ENCODE data around the gene ATAT1. TPM values are rescaled to one million over a fixed set of nuclear protein-coding genes. Genes with fewer than 3 reads are reported as not detected.

Gene ATAT1
- total and polyA plus RNA-seq, 2 of the 4 experiments (the other 2 are of a cell fraction), result 5.6 to 15.5 TPM

GRCh38 chr6:30625511-30625910 lies 1.2 kb upstream of the ATAT1 start:
- Histone ChIP-seq H3K9me3 (ENCODE audit: control insufficient read depth, insufficient read depth, low read length) (no peaks in the 10 kb centered on the region), H4K91ac (ENCODE audit: insufficient read depth, low read depth, low read length) (no peak overlapping the region), H3K9me1 (ENCODE audit: insufficient read depth, low read length) (peaks cover 8% of the 10 kb centered on the region; the same call in 1 of the 2 replicates), H4K20me1 (ENCODE audit: insufficient read depth, low read length) (no peaks in the 10 kb centered on the region; the same call in 1 of the 2 replicates), H3K4me1 (ENCODE audit: control insufficient read depth, insufficient read depth, low read length) (peaks cover 5% of the 10 kb centered on the region), H4K5ac (ENCODE audit: low read depth, low read length) (no peak overlapping the region), H2BK15ac (ENCODE audit: low read depth, low read length) (no peak overlapping the region), H3K4me2 (ENCODE audit: low read depth, low read length) (no peak overlapping the region), H3K4me3 (ENCODE audit: insufficient read depth, low read depth, low read length) (no peak overlapping the region), H2AFZ (replicated peaks; ENCODE audit: low read length, poor library complexity) (no peak overlapping the region), H2AK5ac (ENCODE audit: low read depth, low read length) (no peak overlapping the region), H3K14ac (replicated peaks; ENCODE audit: low read depth, low read length) (no peak overlapping the region), H3K18ac (ENCODE audit: low read depth, low read length) (no peak overlapping the region), H3K56ac (ENCODE audit: extremely low read depth, insufficient read depth, low read length) (no peak overlapping the region), H2BK5ac (ENCODE audit: low read depth, low read length, poor library complexity, severe bottlenecking) (no peak overlapping the region), H2AK9ac (replicated peaks; ENCODE audit: low read depth, low read length, poor library complexity) (no peak overlapping the region), H3K27ac (ENCODE audit: insufficient read depth, low read length) (no peak overlapping the region), H3K23ac (ENCODE audit: low read depth, low read length) (no peak overlapping the region), H2BK20ac (ENCODE audit: low read depth, low read length) (no peak overlapping the region), H3K79me1 (ENCODE audit: low read depth in 1 of 2, low read length in 2 of 2) (peaks cover 20 to 31% of the 10 kb centered on the region in 2 experiments), H3K36me3 (ENCODE audit: control insufficient read depth, insufficient read depth, low read length) (peaks cover 44% of the 10 kb centered on the region), H2BK120ac (ENCODE audit: low read depth, low read length) (no peak overlapping the region), H4K8ac (ENCODE audit: low read depth in 2 of 2, low read length in 2 of 2) (no peak overlapping the region), H3K4ac (ENCODE audit: low read depth, low read length) (no peak overlapping the region), H3K27me3 (ENCODE audit: control insufficient read depth, insufficient read depth, low read length) (no peaks in the 10 kb centered on the region), H3K9ac (ENCODE audit: low read depth, low read length) (no peak overlapping the region)
- no TSS peak for BruUV-seq (replicated peaks)
- ATAC-seq (ENCODE audit: low read depth) (no peak), DNase-seq (no peak)
- WGBS, 2 experiments (ENCODE audit: extremely low coverage in 2 of 2, insufficient read length in 1 of 2), result no CpG with 5 or more reads among the region's 8 CpGs
- TF ChIP-seq ELK1 (IDR thresholded peaks at IDR 0.05; ENCODE audit: borderline replicate concordance, low read depth, low read length), result no peak
- TF ChIP-seq BHLHE40 (IDR thresholded peaks at IDR 0.05; ENCODE audit: low read depth, low read length), result no peak
- no peak for TF ChIP-seq RCOR1 (IDR thresholded peaks at IDR 0.05; ENCODE audit: insufficient replicate concordance, low read length)
- no peak for TF ChIP-seq CTCF (conservative IDR thresholded peaks at IDR 0.05; ENCODE audit: low read depth, low read length)
- no peak for TF ChIP-seq MAZ (IDR thresholded peaks at IDR 0.05; ENCODE audit: borderline replicate concordance, low read depth, low read length)
- TF ChIP-seq SMC3 (IDR thresholded peaks at IDR 0.05; ENCODE audit: low read depth, low read length), result no peak
- TF ChIP-seq FOS (IDR thresholded peaks at IDR 0.05; ENCODE audit: low read depth, low read length), result no peak
- no peak for TF ChIP-seq MXI1 (IDR thresholded peaks at IDR 0.05; ENCODE audit: borderline replicate concordance, low read depth, low read length)
- TF ChIP-seq CEBPB (IDR thresholded peaks at IDR 0.05; ENCODE audit: low read depth, low read length), result no peak
- TF ChIP-seq RAD21 (IDR thresholded peaks at IDR 0.05; ENCODE audit: low read length), result no peak
- TF ChIP-seq USF2 (IDR thresholded peaks at IDR 0.05; ENCODE audit: low read depth, low read length), result no peak
- no peak for TF ChIP-seq POLR2A (IDR thresholded peaks at IDR 0.05; ENCODE audit: low read depth, low read length)
- no peak for TF ChIP-seq RFX5 (IDR thresholded peaks at IDR 0.05; ENCODE audit: low read depth, low read length)
- TF ChIP-seq MAFK (IDR thresholded peaks at IDR 0.05; ENCODE audit: low read depth, low read length), result no peak
- no peak for TF ChIP-seq CHD1 (IDR thresholded peaks at IDR 0.05; ENCODE audit: low read depth, low read length)
- CTCF ChIA-PET, result no interaction called here
- dilution Hi-C loops (cut with HindIII; ENCODE audit: low sequenced_read_pairs, unreplicated experiment), result no loop called here
- POLR2A ChIA-PET (ENCODE audit: unreplicated experiment), result interaction anchor here (0.5 to 1.4 kb wide), 2 partner anchors 8 to 13 kb away, joined by 3 to 4 read pairs; partner anchors contain the start of genes MRPS18B and PPP1R10
- in situ Hi-C loops (cut with MboI; ENCODE audit: low sequenced_read_pairs), result no loop called here
- intact Hi-C loops (cut with micrococcal nuclease), result no loop called here
